ENCODE data around the gene SPATA6L.

SPATA6L gene

GRCh38 chr9:4594994-4595393 lies 71.3 kb downstream of the SPATA6L start:
- no peak for TF ChIP-seq CTCF (IDR thresholded peaks at IDR 0.05; ENCODE audit: low read depth, low read length, missing control alignments)
- no peak for DNase-seq (ENCODE audit: extremely low read depth, low read depth)
- no peak overlapping the region for H3K4me3 ChIP-seq (replicated peaks; ENCODE audit: low read depth, low read length)

GRCh38 chr9:4594545-4594944 lies 71.7 kb downstream of the SPATA6L start:
- no peak for TF ChIP-seq CTCF (IDR thresholded peaks at IDR 0.05; ENCODE audit: low read depth, low read length, missing control alignments)
- H3K4me3 ChIP-seq (replicated peaks; ENCODE audit: low read depth, low read length): no peak overlapping the region
- no peak for DNase-seq (ENCODE audit: extremely low read depth, low read depth)

GRCh38 chr9:4592886-4593285 lies 73.4 kb downstream of the SPATA6L start:
- no peak for DNase-seq (ENCODE audit: extremely low read depth, low read depth)
- TF ChIP-seq CTCF (IDR thresholded peaks at IDR 0.05; ENCODE audit: low read depth, low read length, missing control alignments): no peak
- no peak overlapping the region for H3K4me3 ChIP-seq (replicated peaks; ENCODE audit: low read depth, low read length)

DNA sequence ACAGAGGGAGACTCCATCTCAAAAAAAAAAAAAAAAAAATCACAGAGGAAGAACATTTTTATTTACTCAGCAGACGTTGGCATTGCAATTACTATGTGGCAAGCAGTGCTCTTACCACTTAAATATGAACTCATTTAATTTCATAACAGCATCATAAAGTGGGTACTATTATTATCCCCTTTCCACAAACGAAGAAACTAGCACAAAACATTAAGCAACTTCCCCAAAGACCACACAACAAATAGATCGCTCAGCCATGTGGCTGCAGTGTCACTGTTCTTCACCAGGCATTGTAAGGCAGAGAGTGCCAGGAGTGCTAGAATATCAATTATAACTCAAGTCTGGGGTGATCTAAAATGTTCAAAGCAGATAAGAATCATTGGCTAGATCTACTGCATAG lies 74.0 kb downstream of the SPATA6L start:
- DNase-seq (ENCODE audit: extremely low read depth, low read depth): no peak
- H3K4me3 ChIP-seq (replicated peaks; ENCODE audit: low read depth, low read length): no peak overlapping the region
- TF ChIP-seq CTCF (IDR thresholded peaks at IDR 0.05; ENCODE audit: low read depth, low read length, missing control alignments): no peak

GRCh38 chr9:4591123-4591500 lies 75.2 kb downstream of the SPATA6L start:
- TF ChIP-seq CTCF (IDR thresholded peaks at IDR 0.05; ENCODE audit: low read depth, low read length, missing control alignments): no peak
- DNase-seq (ENCODE audit: extremely low read depth, low read depth): no peak
- no peak overlapping the region for H3K4me3 ChIP-seq (replicated peaks; ENCODE audit: low read depth, low read length)

DNA sequence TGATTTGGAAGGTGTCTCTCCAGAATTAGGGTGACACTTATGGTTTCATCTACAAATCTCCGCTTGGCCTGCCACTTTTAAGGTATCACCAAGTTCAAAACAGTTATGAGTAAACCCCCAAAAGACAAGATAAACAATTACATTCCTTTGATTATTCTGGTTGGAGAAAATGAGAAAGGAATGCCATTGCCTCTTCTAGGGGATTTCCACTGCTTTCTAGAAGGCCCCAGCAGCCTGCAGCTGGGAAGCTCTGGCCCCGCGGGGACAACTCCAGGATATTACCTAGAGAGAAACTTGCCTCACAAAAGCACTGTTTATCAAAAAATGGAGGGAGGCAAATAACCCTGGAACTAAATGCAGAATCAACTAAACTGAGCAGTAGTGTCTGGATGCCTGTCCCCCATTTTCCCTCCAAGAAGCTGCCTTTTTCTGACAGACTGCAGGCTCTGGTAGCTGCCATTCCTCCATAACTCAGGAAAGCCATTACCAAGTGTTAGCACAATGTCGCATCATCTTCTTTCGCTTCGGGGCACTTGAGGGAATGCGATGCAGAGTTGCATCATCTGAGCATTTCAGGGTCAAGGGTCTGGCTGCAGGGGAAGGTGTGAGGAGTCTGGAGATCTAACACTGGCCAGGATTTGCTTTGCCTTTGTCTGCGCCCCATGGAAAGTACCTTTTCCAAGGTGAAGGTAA lies 75.7 kb downstream of the SPATA6L start:
- no peak for TF ChIP-seq CTCF (IDR thresholded peaks at IDR 0.05; ENCODE audit: low read depth, low read length, missing control alignments)
- DNase-seq (ENCODE audit: extremely low read depth, low read depth): no peak
- H3K4me3 ChIP-seq (replicated peaks; ENCODE audit: low read depth, low read length): no peak overlapping the region

- no peak for TF ChIP-seq CTCF (IDR thresholded peaks at IDR 0.05; ENCODE audit: low read depth, low read length, missing control alignments)
- H3K4me3 ChIP-seq (replicated peaks; ENCODE audit: low read depth, low read length): no peak overlapping the region
- DNase-seq (ENCODE audit: extremely low read depth, low read depth): no peak
Measured at GRCh38 chr9:4588721-4589120, 77.6 kb downstream of the SPATA6L start.
